Heart right ventricle (tissue), 16 donors: ENCODE results near the gene KRTAP10-2. TPM values are rescaled to one million over a fixed set of nuclear protein-coding genes. Genes with fewer than 3 reads are reported as not detected.

Source experiments
- ATAC-seq, 8 donors: fragments of 200-7000 bp; cut with Tn5 transposase; one replicate each; pipeline ENCODE4 v1.9.1; 2020; ENCODE audit warnings: mild to moderate bottlenecking in 8 of 8, moderate library complexity in 8 of 8, moderate number of reproducible peaks in 1 of 8
- DNase-seq, 2 donors: peaks; one replicate each; pipeline ENCODE4 v3.0.0-alpha.2; 2020
- H3K27ac ChIP-seq, 10 donors: fragments of 200-600 bp; sonication (generic) in 2 of 10; one replicate each; pipeline versions ENCODE4 v1.5.0 to v1.8.0; 2020 to 2022; ENCODE audit warnings: mild to moderate bottlenecking in 3 of 10
- H3K27me3 ChIP-seq, 7 donors: fragments of 200-600 bp; one replicate each; pipeline ENCODE4 v1.8.0; 2021 to 2022; ENCODE audit warnings: mild to moderate bottlenecking in 2 of 7
- H3K36me3 ChIP-seq, 9 donors: fragments of 200-600 bp; sonication (generic) in 1 of 9; one replicate each; pipeline versions ENCODE4 v1.5.0 to v1.8.0; 2020 to 2022; ENCODE audit warnings: mild to moderate bottlenecking in 2 of 9
- H3K4me1 ChIP-seq, 9 donors: fragments of 200-600 bp; sonication (generic) in 1 of 9; one replicate each; pipeline versions ENCODE4 v1.5.0 to v1.8.0; 2020 to 2022; ENCODE audit warnings: mild to moderate bottlenecking in 4 of 9
- H3K4me3 ChIP-seq, 10 donors: fragments of 200-600 bp; sonication (generic) in 2 of 10; one replicate each; pipeline versions ENCODE4 v1.5.0 to v1.8.0; 2020 to 2022; ENCODE audit warnings: mild to moderate bottlenecking in 7 of 10, moderate library complexity in 2 of 10
- H3K9me3 ChIP-seq, 11 donors: fragments of 200-600 bp in 10 of 11; sonication (generic) in 2 of 11; one replicate each; pipeline versions ENCODE4 v1.5.0 to v1.8.0; 2013 to 2022; ENCODE audit warnings: mild to moderate bottlenecking in 2 of 11, control low read depth in 1 of 11, moderate library complexity in 1 of 11
- WGBS, 2 donors: extraction: QIAGEN DNeasy Blood & Tissue Kit; methylation state at CpG; one replicate each; pipeline ENCODE4 v1.1.7; 2013; ENCODE audit warnings: inconsistent platforms in 1 of 2; 5-methylcytosine and 5-hydroxymethylcytosine counted together
- intact Hi-C, 10 donors: fragments of 100-400 bp; cut with DNase I; formaldehyde crosslinking; loops; one replicate each; pipeline versions ENCODE4 v1.11.1 to v1.14.2; 2022
- polyA plus RNA-seq, 2 donors: library from polyadenylated mRNA; stranded (reverse); fragments of 200-250 nt; gene quantifications; one replicate each; pipeline ENCODE4 v1.2.3, GENCODE V29; 2013
- total RNA-seq, 10 donors: library from RNA; stranded (reverse); fragmentation: NEBNext Ultra II Directional in 3 of 10; extraction: Animal tissue kit (Norgen Biotek cat#: 25700) in 3 of 10; gene quantifications; one replicate each; pipeline versions ENCODE4 v1.2.1 to v1.2.4, GENCODE V29; 2021 to 2023
- TF ChIP-seq, protein P1 (sequence below), 9 donors: fragments of 200-600 bp; sonication (generic) in 2 of 9; IDR thresholded peaks; one replicate each; pipeline versions ENCODE4 v1.5.0 to v1.8.0; 2021 to 2022; ENCODE audit warnings: antibody characterized with exemption in 9 of 9, mild to moderate bottlenecking in 5 of 9, moderate library complexity in 1 of 9
- donor health status: Arrhythmogenic right ventricular cardiomyopathy.
- donor health status: ischemic (EF 13 %, LVEDD 7.1; RV severe dilation, severe dysfunction).
- donor health status: healthy with polysubstance abuse.
- donor health status: DM: no; HTN: yes; CAD: no.
- donor health status: DM: no; HTN: no; CAD: no.
- donor health status: ischemic (EF 25% LVEDD 6.9; RV normal size, moderate dysfunction).
- donor health status: ischemic (EF 25% LVEDD 5.7; RV mildly dilated, moderate dysfunction).
- donor health status: healthy.
- donor health status: DM: yes; HTN: yes; CAD: no.
- donor health status: Ischemic cardiomyopathy.
- donor health status: ischemic (EF 35%, LVEDD 5.7; RV mildly dilated, moderate dysfunction).
- donor health status: nonischemic (EF 11% LVEDD 7.7; RV severe dilation, severe dysfunction).
- donor health status: DM: yes; HTN: yes; CAD: no.
- donor health status: PGD.
- donor health status: ischemic (EF 29% LVEDD 5.4; RV normal size, mild dysfunction).
- donor health status: nonischemic (EF 23%, LVEDD 6.1; RV moderate dilation, normal function).

KRTAP10-2 gene
- total and polyA plus RNA-seq, 12 donors = not detected

DNA sequence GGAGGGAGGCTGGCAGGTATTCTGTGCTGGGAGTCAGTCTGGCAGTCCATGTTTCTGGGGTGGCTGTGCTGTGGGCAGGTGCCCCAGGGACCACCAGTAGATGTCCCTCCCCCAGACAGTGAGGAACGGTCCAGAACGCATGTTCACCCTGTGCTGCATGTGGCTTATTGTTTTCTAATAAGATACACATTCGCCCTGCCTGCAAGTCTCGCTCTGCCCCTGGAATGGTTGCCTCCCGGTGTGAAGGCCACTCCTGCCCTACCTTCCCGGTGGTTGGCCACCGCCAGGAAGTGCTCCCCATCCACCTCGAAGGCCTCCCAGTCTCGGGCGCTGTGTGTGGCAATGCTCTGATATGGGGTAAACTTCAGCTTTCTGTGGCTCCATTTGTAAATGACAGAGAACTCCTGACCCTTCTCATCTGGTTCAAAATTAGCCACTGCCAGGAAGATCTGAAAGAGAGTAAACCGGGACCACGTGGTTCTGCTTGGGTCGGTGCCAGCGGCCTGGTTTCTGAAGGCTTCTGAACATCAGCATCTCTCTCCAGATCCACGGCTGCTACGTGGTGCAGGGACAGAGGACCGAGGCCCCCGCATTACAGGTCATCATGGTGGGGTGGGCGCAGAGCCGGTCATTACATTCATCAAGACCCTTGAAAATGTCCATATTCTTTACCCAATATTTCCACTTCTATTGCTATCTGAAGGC is 25.8 kb downstream of the KRTAP10-2 start:
- no peak for ATAC-seq
- 86% methylated on average over 20 of the region's 20 CpGs for WGBS, 2 donors
- TF ChIP-seq, protein P1, sequence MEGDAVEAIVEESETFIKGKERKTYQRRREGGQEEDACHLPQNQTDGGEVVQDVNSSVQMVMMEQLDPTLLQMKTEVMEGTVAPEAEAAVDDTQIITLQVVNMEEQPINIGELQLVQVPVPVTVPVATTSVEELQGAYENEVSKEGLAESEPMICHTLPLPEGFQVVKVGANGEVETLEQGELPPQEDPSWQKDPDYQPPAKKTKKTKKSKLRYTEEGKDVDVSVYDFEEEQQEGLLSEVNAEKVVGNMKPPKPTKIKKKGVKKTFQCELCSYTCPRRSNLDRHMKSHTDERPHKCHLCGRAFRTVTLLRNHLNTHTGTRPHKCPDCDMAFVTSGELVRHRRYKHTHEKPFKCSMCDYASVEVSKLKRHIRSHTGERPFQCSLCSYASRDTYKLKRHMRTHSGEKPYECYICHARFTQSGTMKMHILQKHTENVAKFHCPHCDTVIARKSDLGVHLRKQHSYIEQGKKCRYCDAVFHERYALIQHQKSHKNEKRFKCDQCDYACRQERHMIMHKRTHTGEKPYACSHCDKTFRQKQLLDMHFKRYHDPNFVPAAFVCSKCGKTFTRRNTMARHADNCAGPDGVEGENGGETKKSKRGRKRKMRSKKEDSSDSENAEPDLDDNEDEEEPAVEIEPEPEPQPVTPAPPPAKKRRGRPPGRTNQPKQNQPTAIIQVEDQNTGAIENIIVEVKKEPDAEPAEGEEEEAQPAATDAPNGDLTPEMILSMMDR (IDR thresholded peaks at IDR 0.05) = no peak
- H3K27me3 ChIP-seq = peaks cover 0 to 39% (median 0%) of the 10 kb centered on the region in 7 donors
- no peak overlapping the region for H3K27ac ChIP-seq
- no peaks in the 10 kb centered on the region for H3K4me1 ChIP-seq
- H3K36me3 ChIP-seq = no peaks in the 10 kb centered on the region
- H3K9me3 ChIP-seq = no peaks in the 10 kb centered on the region
- H3K4me3 ChIP-seq = no peak overlapping the region
- no peak for DNase-seq
- intact Hi-C loops = no loop called here

DNA sequence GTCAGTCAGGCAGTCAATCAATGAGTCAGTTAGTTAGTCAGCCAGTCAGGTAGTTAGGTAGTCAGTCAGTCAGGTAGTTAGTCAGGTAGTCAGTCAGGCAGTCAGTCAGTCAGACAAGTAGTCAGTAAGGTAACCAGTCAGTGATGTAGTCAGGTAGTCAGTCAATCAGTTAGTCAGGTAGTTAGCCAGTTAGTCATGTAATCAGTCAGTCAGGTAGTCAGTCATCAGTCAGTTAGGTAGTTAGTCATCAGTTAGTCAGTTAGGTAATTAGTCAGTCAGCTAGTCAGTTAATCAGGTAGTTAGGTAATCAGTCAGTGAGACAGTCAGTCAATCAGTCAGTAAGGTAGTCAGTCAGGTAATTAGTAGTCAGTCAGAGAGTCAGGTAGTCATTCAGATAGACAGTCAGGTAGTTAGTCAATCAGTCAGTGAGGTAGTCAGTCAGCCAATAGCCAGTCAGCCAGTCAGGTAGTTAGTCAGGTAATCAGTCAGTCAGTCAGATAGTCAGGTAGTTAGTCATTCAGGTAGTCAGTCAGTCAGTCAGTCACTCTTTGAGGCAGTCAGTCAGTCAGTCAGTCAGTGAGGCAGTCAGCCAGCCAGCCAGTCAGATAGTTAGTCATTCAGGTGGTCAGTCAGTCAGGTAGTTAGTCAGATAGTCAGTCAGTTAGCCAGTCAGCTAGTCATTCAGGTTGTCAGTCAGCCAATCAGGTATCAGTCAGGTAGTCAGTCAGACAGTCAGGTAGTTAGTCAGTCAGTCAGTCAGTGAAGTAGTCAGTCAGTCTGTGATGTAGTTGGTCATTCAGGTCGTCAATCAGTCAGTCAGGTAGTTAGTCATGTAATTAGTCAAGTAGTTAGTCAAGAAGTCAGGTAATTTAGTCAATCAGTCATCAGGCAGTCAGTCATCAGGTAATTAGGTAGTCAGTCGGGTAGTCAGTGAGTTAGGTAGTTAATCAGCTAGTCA is 26.6 kb downstream of the KRTAP10-2 start:
- H3K27me3 ChIP-seq = peaks cover 0 to 41% (median 5%) of the 10 kb centered on the region in 7 donors
- no peaks in the 10 kb centered on the region for H3K4me1 ChIP-seq
- DNase-seq (no peak), ATAC-seq (no peak)
- no peak overlapping the region for H3K27ac ChIP-seq
- WGBS, 2 donors = 69 to 83% methylated on average over 2 of the region's 2 CpGs
- H3K36me3 ChIP-seq = no peaks in the 10 kb centered on the region
- intact Hi-C loops = no loop called here
- no peak overlapping the region for H3K4me3 ChIP-seq
- TF ChIP-seq, protein P1 (IDR thresholded peaks at IDR 0.05) = no peak
- no peaks in the 10 kb centered on the region for H3K9me3 ChIP-seq

DNA sequence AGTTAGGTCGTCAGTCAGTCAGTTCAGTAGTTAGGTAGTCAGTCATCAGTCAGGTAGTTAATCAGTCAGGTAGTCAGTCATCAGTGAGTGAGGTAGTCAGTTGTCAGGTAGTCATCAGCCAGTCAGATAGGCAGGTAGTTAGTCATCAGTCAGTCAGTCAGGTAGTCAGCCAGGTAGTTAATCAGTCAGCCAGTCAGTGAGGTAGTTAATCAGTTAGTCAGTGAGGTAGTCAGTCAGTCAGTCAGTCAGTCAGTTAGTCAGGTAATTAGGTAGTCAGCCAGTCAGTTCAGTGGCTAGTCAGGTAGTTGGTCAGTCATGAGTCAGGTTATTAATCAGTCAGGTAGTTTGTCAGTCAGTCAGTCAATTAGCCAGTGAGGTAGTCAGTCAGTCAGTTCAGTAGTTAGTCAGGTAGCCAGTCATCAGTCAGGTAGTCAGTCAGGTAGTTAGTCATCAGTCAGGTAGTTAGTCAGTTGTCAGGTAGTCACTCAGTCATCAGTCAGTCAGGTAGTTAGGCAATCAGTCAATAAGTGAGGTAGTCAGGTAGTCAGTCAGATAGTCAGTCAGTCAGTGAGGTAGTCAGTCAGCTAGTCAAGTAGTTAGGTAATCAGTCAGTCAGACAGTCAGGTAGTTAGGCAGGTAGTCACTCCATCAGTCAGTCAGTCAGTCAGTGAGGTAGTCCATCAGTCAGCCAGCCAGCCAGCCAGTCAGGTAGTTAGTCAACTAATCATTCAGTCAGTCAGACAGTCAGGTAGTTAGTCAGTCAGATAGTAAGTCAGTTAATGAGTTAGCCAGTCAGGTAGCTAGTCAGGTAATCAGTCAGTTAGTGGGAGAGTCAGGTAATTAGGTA is 27.5 kb downstream of the KRTAP10-2 start:
- peaks cover 0 to 45% (median 11%) of the 10 kb centered on the region in 7 donors for H3K27me3 ChIP-seq
- DNase-seq = no peak
- H3K36me3 ChIP-seq = no peaks in the 10 kb centered on the region
- H3K4me1 ChIP-seq = no peaks in the 10 kb centered on the region
- intact Hi-C loops = no loop called here
- WGBS, 2 donors = 82 to 86% methylated on average over 1 of the region's 1 CpG
- TF ChIP-seq, protein P1 (IDR thresholded peaks at IDR 0.05) = no peak
- no peak for ATAC-seq
- no peak overlapping the region for H3K27ac ChIP-seq
- no peaks in the 10 kb centered on the region for H3K9me3 ChIP-seq
- H3K4me3 ChIP-seq = no peak overlapping the region

DNA sequence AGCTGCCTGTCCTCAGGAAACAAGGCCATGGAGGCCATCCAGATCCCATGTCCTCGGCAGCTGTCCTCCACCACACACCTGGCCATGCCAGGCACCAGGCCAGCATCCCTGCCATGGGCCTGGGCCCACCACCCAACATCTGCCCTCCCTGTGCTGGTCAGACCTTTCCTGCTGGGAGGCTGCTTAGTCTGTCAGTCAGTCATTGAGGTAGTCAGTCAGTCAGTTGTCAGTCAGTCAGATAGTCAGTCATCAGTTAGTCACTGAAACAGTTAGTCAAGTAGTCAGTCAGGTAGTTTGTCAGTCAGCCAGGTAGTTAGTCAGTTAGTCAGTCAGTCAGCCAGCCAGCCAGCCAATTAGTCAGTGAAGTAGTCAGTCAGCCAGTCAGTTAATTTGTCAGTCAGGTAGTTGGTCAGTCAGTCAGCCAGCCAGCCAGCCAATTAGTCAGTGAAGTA is 28.5 kb downstream of the KRTAP10-2 start:
- no peak for ATAC-seq
- DNase-seq = no peak

More for the DNA sequence above, 28.5 kb downstream of the KRTAP10-2 start:
- Histone ChIP-seq H3K36me3 (no peaks in the 10 kb centered on the region), H3K27ac (no peak overlapping the region), H3K4me3 (no peak overlapping the region), H3K4me1 (no peaks in the 10 kb centered on the region), H3K9me3 (no peaks in the 10 kb centered on the region), H3K27me3 (peaks cover 0 to 46% (median 8%) of the 10 kb centered on the region in 7 donors)
- TF ChIP-seq, protein P1 (IDR thresholded peaks at IDR 0.05) = no peak
- WGBS, 2 donors = 63 to 76% methylated on average over 1 of the region's 1 CpG
- intact Hi-C loops = no loop called here
